Calu3 (cell line): ENCODE measurements around the gene CRBN. TPM values are rescaled to one million over a fixed set of nuclear protein-coding genes. Genes with fewer than 3 reads are reported as not detected.

Experiments
- BruUV-seq: library from RNA; stranded (reverse); fragments of 400-500 nt; replicated peaks from 2 replicates; lab custom pipeline; 2021; lab: Mats Ljungman, UMichigan
- CTCF ChIA-PET: fragments of 300-600 bp; sonication (Branson Sonifier 250); formaldehyde crosslinking; loops from one replicate; lab custom pipeline; 2022; ENCODE audit warnings: antibody characterized with exemption; lab: Charles Lee
- DNase-seq: peaks from one replicate; pipeline ENCODE4 v3.0.0; 2022
- H3K27ac Mint-ChIP-seq: one replicate; pipeline ENCODE4 v1.8.0; 2022; ENCODE audit warnings: mixed read lengths; ENCODE audit not compliant: unreplicated experiment
- H3K27me3 Mint-ChIP-seq: one replicate; pipeline ENCODE4 v1.8.0; 2022; ENCODE audit warnings: mixed read lengths; ENCODE audit not compliant: unreplicated experiment
- H3K36me3 Mint-ChIP-seq: one replicate; pipeline ENCODE4 v1.8.0; 2022; ENCODE audit warnings: mild to moderate bottlenecking, moderate library complexity, mixed read lengths; ENCODE audit not compliant: insufficient read depth, unreplicated experiment
- H3K4me1 Mint-ChIP-seq: one replicate; pipeline ENCODE4 v1.8.0; 2022; ENCODE audit warnings: mild to moderate bottlenecking, low read depth, mixed read lengths; ENCODE audit not compliant: unreplicated experiment
- H3K4me3 Mint-ChIP-seq: one replicate; pipeline ENCODE4 v1.8.0; 2022; ENCODE audit warnings: mild to moderate bottlenecking, low read depth, moderate library complexity, mixed read lengths; ENCODE audit not compliant: unreplicated experiment
- H3K9me3 Mint-ChIP-seq: one replicate; pipeline ENCODE4 v1.8.0; 2022; ENCODE audit warnings: low read depth, mixed read lengths; ENCODE audit not compliant: unreplicated experiment
- intact Hi-C: fragments of 100-400 bp; cut with micrococcal nuclease; formaldehyde crosslinking; loops from one replicate; pipeline ENCODE4 v1.10.0; 2022; ENCODE audit not compliant: unreplicated experiment
- total RNA-seq: library from RNA; stranded (reverse); gene quantifications from 2 replicates; pipeline ENCODE4 v1.2.3, GENCODE V29; 2022
- TF ChIP-seq, protein P1 (sequence below): fragments of 200-600 bp; IDR thresholded peaks from one replicate; pipeline ENCODE4 v1.8.0; 2022; ENCODE audit warnings: antibody characterized with exemption; ENCODE audit not compliant: unreplicated experiment

The CRBN gene
- total RNA-seq, 1 experiment from 2014 or later, result 31.6 TPM

DNA sequence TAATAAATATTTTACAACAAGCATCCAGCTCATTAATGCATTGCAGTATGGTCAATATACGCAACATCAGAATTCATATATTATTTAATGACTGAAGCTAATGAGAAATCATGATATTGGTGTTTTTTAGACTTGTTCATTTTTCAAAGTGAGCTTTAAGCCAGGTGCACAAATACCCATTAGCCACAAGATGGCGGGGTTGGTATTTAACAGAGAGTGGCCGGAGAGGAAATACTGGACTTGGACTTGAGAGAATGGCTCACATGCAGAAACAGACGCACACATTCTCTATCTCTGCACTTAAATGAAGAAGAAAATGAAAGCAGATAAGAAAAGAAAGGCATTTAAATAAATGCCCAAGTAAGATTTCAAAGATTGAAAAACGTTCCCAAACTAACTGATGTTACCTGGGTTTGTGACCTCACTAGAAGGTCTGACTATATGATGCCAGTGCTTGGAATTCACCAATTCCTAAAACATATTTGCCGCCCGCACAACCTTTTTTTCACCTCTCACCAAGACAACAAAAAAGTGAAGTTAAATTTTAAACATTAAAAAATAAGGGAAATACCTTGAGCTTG, 21.2 kb upstream of the CRBN start:
- Mint-ChIP-seq H3K27ac (no peak overlapping the region), H3K9me3 (no peaks in the 10 kb centered on the region), H3K4me3 (no peak overlapping the region), H3K36me3 (no peaks in the 10 kb centered on the region), H3K4me1 (no peaks in the 10 kb centered on the region), H3K27me3 (peaks cover 58% of the 10 kb centered on the region)
- no TSS peak for BruUV-seq
- intact Hi-C loops, result loop anchor here (1.0 kb wide), 3 partner anchors 798 to 1090 kb away; no protein-coding TSS in a partner anchor
- TF ChIP-seq, protein P1, sequence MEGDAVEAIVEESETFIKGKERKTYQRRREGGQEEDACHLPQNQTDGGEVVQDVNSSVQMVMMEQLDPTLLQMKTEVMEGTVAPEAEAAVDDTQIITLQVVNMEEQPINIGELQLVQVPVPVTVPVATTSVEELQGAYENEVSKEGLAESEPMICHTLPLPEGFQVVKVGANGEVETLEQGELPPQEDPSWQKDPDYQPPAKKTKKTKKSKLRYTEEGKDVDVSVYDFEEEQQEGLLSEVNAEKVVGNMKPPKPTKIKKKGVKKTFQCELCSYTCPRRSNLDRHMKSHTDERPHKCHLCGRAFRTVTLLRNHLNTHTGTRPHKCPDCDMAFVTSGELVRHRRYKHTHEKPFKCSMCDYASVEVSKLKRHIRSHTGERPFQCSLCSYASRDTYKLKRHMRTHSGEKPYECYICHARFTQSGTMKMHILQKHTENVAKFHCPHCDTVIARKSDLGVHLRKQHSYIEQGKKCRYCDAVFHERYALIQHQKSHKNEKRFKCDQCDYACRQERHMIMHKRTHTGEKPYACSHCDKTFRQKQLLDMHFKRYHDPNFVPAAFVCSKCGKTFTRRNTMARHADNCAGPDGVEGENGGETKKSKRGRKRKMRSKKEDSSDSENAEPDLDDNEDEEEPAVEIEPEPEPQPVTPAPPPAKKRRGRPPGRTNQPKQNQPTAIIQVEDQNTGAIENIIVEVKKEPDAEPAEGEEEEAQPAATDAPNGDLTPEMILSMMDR, result peak; percentile 56
- DNase-seq, result peak; percentile 45
- CTCF ChIA-PET, result interaction anchor here (0.9 to 2.7 kb wide), 6 partner anchors 798 to 1092 kb away, joined by 3 to 23 read pairs (median 4); no protein-coding TSS in a partner anchor

DNA sequence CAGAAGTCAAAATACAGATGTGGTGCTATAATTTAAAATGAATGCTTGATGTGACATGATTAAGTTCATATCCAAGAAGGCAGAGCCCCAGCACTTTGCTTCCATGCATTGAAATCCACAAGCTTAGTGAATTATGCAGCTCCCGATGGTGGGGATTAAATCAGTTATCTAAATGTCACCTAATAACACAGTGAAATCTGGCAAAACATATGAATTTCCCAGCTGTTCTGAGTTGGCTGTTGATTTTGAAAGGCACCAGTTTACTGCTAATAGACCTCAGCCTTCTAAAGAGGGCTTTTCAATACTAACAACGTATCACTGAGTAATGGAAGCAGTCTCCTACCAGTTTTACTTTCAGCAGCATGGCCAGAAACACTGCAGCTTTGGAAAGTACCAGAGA, 19.8 kb upstream of the CRBN start:
- CTCF ChIA-PET, result interaction anchor here (2.3 to 2.7 kb wide), 2 partner anchors 799 to 1073 kb away, joined by 19 to 23 read pairs; no protein-coding TSS in a partner anchor
- intact Hi-C loops, result loop anchor here (5.0 kb wide), 1 partner anchor 403 kb away; no protein-coding TSS in a partner anchor
- Mint-ChIP-seq H3K4me1 (no peaks in the 10 kb centered on the region), H3K36me3 (no peaks in the 10 kb centered on the region), H3K27me3 (peaks cover 62% of the 10 kb centered on the region), H3K9me3 (no peaks in the 10 kb centered on the region), H3K4me3 (no peak overlapping the region), H3K27ac (no peak overlapping the region)
- DNase-seq, result no peak
- TF ChIP-seq, protein P1, result no peak
- no TSS peak for BruUV-seq

- no TSS peak for BruUV-seq
- TF ChIP-seq, protein P1, result peak; percentile 14
- H3K36me3 Mint-ChIP-seq, result no peaks in the 10 kb centered on the region
- intact Hi-C loops, result loop anchor here (1.0 to 5.0 kb wide), 3 partner anchors 406 to 1094 kb away; partner anchors contain the start of gene LRRN1
- peak; percentile 28 for DNase-seq
- no peak overlapping the region for H3K4me3 Mint-ChIP-seq
- peaks cover 12% of the 10 kb centered on the region for H3K4me1 Mint-ChIP-seq
- CTCF ChIA-PET, result interaction anchor here (1.3 kb wide), 1 partner anchor 1075 kb away, joined by 4 read pairs; no protein-coding TSS in a partner anchor
- H3K9me3 Mint-ChIP-seq, result no peaks in the 10 kb centered on the region
- no peak overlapping the region for H3K27ac Mint-ChIP-seq
- peaks cover 52% of the 10 kb centered on the region for H3K27me3 Mint-ChIP-seq
Observed at GRCh38 chr3:3196148-3196861, 16.8 kb upstream of the CRBN start.

GRCh38 chr3:3194861-3195260, 15.4 kb upstream of the CRBN start:
- intact Hi-C loops, result loop anchor here (5.0 kb wide), 1 partner anchor 407 kb away; no protein-coding TSS in a partner anchor
- no TSS peak for BruUV-seq
- Mint-ChIP-seq H3K9me3 (no peaks in the 10 kb centered on the region), H3K27me3 (peaks cover 48% of the 10 kb centered on the region), H3K36me3 (no peaks in the 10 kb centered on the region), H3K4me1 (peaks cover 12% of the 10 kb centered on the region), H3K4me3 (no peak overlapping the region), H3K27ac (no peak overlapping the region)
- CTCF ChIA-PET, result no interaction called here
- TF ChIP-seq, protein P1, result no peak
- no peak for DNase-seq
